KOPT-K1 (cell line): ENCODE measurements around the gene FOXP4.

Experiments
- H3K27ac ChIP-seq: fragments of 200-600 bp; sonication (generic); 2 replicates; pipeline ENCODE4 v1.5.1; 2016; ENCODE audit warnings: antibody characterized with exemption, mild to moderate bottlenecking, low read depth, low read length; ENCODE audit not compliant: poor library complexity, severe bottlenecking
- H3K36me3 ChIP-seq: fragments of 200-600 bp; sonication (generic); 2 replicates; pipeline ENCODE4 v1.5.1; 2017; ENCODE audit warnings: antibody characterized with exemption, mild to moderate bottlenecking, low read length, moderate library complexity; ENCODE audit not compliant: insufficient read depth
- H3K9me3 ChIP-seq: fragments of 200-600 bp; sonication (generic); 2 replicates; pipeline ENCODE4 v1.5.1; 2017; ENCODE audit warnings: antibody characterized with exemption, low read length, mild to moderate bottlenecking; ENCODE audit not compliant: insufficient read depth, poor library complexity, severe bottlenecking

Gene FOXP4

DNA sequence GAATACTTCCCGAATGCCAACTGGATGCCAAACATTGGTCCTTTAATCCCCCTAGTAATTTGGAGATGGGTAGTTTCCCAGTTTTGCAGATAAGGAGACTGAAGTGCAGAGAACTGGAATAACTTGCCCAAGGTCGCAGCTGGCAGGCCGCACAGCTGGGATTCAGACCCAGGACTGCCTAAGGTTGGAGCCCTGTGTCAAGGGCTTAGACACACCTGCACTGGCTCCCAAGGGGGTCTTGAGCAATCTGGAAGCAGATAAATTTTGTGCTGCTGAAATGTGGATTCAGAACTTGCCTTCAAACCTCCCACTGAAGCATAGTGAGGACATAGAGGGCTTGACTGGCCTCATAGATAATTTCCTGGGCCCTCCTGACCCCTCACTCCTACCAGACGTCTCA lies 30.5 kb downstream of the FOXP4 start:
- no peak overlapping the region for H3K27ac ChIP-seq
- H3K9me3 ChIP-seq, result no peaks in the 10 kb centered on the region
- peaks cover 43% of the 10 kb centered on the region; the same call in 1 of the 2 replicates for H3K36me3 ChIP-seq

GRCh38 chr6:41577356-41578216 lies 31.4 kb downstream of the FOXP4 start:
- no peak overlapping the region for H3K27ac ChIP-seq
- peaks cover 41% of the 10 kb centered on the region; the same call in 1 of the 2 replicates for H3K36me3 ChIP-seq
- H3K9me3 ChIP-seq, result no peaks in the 10 kb centered on the region

DNA sequence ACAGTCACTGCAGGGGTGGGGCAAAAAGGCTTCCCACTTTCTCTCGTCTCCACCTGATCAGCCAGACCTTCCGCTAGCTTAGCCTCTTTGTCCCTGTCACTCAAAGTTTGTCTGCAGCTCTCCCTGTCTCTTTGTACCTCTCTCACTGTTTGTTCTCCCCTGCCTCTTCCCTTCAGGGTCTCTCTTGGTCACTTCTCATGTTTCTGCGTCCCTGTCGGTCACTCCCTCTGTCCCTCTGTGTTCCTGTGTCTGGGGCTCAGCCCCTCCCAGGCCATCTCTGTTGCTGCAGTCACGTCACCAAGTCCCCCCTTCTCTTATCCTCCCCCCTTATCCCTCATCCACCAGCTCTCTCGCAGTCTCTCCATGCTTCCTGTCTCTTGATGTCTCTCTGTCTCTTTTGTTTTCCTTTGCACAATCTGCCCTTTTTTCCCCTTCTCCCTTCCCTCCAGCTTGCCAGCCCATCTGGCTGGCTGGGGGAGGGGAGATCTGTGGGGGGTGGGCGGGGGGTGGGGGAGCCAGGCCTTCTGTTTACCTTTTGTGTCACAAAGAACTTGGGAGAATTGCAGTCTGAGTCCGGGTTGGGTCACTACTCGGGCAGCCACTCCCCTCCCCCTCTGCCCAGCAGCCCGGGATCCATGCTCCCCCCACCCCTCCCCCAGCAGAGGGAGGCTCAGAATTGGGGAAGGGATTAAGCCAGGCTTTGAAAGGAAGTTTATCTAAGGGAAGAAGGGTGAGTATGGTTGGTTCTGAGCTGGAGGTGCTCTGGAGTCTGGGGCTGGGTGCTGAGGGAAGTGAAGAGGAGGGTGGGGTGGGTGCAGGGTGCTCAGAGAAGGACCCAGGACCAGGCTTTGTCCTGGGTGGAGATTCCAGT lies 32.3 kb downstream of the FOXP4 start:
- no peak overlapping the region for H3K27ac ChIP-seq
- peaks cover 36% of the 10 kb centered on the region; the same call in 1 of the 2 replicates for H3K36me3 ChIP-seq
- no peaks in the 10 kb centered on the region for H3K9me3 ChIP-seq

GRCh38 chr6:41579088-41579610 lies 33.0 kb downstream of the FOXP4 start:
- H3K36me3 ChIP-seq, result peaks cover 36% of the 10 kb centered on the region; the same call in 1 of the 2 replicates
- H3K27ac ChIP-seq, result no peak overlapping the region
- H3K9me3 ChIP-seq, result no peaks in the 10 kb centered on the region

DNA sequence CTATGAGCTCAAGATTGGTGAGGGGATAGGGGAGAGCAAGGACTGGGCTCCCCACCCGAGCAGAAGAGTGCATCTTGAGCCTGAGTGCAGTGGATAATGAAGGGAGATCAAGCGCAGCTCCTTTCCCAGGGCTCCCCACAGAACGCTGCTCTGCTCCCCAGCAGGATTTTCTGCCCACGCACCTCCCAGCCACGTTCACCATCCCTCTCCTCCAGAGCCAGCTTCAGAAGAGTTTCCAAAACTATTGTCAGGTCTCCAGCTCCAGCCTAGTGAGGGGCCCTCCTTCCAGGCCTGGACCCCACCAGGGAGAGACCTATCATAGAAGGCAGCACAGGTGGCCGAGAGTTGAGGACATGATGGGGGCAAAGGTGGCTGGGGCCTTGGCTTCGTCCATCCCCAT lies 34.5 kb downstream of the FOXP4 start:
- Histone ChIP-seq H3K36me3 (peaks cover 45% of the 10 kb centered on the region), H3K9me3 (no peaks in the 10 kb centered on the region), H3K27ac (no peak overlapping the region)

DNA sequence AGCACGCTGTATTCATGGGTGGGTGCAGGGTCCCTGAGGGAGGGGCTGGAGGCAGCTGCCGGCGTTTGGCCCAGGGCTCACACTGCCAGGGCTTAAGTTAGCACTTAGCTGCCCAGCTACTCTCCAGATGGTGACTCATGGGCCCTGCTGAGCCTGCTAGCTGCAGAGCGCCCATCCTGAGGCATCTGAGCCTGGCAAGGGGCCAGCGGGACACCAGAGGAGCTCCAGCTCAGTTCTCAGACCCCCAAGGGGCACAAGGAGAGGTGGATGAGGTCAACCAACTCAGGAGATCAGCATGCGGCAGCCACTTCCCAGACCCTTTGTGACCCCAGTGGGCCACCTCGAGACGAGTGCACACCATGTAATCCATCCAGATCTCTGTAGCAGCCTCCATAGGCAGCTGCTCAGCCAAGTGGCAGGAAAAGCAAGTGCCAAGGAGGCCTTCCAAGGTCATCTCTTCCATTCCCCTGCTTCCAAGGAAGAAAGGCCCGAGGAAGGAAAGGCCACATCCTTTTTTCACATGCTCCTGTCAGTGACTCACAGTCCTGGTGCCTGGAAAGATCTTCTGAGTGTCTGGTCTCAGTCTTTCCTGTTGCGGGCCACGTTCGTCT lies 35.3 kb downstream of the FOXP4 start:
- Histone ChIP-seq H3K9me3 (no peaks in the 10 kb centered on the region), H3K36me3 (peaks cover 45% of the 10 kb centered on the region), H3K27ac (no peak overlapping the region)

DNA sequence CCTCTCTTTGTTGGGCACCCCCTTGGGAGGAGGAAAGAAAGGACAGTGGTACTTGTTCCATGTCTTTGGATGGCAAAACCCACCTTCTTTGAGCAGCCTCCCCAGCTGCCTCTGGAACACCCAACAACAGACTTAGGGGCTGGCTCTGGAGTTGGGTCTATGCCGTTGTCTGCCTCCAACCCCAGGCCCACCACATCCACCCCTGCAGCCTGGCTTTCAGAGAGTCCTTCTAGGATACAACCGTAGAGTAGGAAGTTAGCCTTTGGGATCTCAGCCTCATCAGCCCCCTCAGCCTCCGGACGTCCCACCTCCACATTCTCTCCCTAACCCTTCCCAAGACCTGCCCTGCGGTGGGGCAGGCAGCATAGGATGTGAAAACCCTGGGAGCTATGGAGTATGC lies 36.4 kb downstream of the FOXP4 start:
- no peaks in the 10 kb centered on the region for H3K9me3 ChIP-seq
- peaks cover 49% of the 10 kb centered on the region for H3K36me3 ChIP-seq
- no peak overlapping the region for H3K27ac ChIP-seq

DNA sequence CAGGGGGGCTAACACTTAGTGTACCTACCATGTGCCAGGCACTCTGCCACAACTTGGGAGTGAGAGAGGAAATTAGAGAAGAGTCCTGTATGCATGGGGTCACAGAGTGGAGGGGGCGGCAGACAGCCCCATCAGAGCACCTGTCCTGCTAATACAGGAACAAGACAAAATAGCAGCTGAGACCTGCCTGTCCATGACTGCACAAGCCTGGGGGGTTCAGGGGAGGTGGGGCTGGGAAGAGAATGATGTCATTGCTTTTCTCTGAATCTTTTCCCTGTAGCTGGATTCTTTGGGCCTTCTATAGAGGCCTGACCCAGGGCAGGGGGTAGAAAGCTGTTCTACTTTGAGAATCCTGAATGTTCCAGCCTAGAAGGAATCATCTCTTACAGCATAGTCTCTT lies 37.4 kb downstream of the FOXP4 start:
- no peak overlapping the region for H3K27ac ChIP-seq
- H3K36me3 ChIP-seq, result peaks cover 59% of the 10 kb centered on the region
- H3K9me3 ChIP-seq, result no peaks in the 10 kb centered on the region

GRCh38 chr6:41584205-41584604 lies 38.0 kb downstream of the FOXP4 start:
- Histone ChIP-seq H3K36me3 (peaks cover 65% of the 10 kb centered on the region), H3K27ac (no peak overlapping the region), H3K9me3 (no peaks in the 10 kb centered on the region)

GRCh38 chr6:41584668-41585205 lies 38.6 kb downstream of the FOXP4 start:
- H3K27ac ChIP-seq, result no peak overlapping the region
- no peaks in the 10 kb centered on the region for H3K9me3 ChIP-seq
- peaks cover 68% of the 10 kb centered on the region for H3K36me3 ChIP-seq

GRCh38 chr6:41585605-41586004 lies 39.4 kb downstream of the FOXP4 start:
- no peaks in the 10 kb centered on the region for H3K9me3 ChIP-seq
- H3K36me3 ChIP-seq, result peaks cover 74% of the 10 kb centered on the region
- no peak overlapping the region for H3K27ac ChIP-seq

DNA sequence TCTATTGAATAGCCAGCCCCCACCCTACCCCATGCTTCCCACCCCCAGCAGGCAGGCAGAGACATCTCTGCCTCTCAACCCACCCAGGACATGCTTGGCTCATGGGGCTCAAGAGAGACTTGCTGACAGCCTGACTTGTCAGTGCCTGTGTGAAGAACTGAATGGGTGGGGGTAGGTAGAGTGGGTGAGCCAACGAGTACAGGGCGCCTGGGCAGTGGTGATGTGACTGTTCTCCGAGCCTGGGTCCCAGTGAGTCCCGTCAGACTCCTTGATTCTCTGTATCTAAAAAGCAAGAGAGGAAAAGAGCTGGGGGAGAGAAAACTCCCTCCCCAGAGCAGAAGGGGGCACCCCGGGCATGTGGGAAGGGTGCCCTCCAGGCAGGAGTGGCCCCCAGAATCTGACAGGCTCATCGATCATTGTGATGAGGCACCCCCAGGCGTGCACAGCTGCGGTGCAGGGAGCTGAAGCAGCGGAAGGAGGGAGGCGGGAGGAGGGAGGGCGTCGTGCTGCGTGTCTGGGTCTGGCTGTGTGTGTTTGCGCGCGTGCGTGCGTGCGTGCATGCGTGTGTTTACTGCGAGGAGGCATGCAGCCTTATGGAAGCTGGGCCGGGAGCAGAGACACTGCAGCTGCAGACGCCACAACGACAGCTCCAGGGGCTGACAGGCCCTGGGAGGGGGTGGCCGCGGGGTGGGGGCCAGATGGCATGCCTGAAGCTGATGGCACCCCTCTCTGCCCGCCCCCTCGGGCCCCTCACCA lies 40.2 kb downstream of the FOXP4 start:
- H3K36me3 ChIP-seq, result peaks cover 74% of the 10 kb centered on the region
- H3K9me3 ChIP-seq, result no peaks in the 10 kb centered on the region
- H3K27ac ChIP-seq, result no peak overlapping the region

GRCh38 chr6:41587131-41587879 lies 41.1 kb downstream of the FOXP4 start:
- peaks cover 74% of the 10 kb centered on the region for H3K36me3 ChIP-seq

More at GRCh38 chr6:41587131-41587879, 41.1 kb downstream of the FOXP4 start:
- Histone ChIP-seq H3K9me3 (no peaks in the 10 kb centered on the region), H3K27ac (no peak overlapping the region)
